GM18907 (cell line): Measurements from ENCODE around the gene SLC27A3.
A peak's percentile ranks its signal among the peaks of the same experiment; 100 is the strongest.
"Not testable (repeated sequence)": the region's sequence is repeated elsewhere in the genome, so short reads cannot be mapped to it uniquely, and the experiment has no call there.

Experiments
- ATAC-seq: cut with Tn5 transposase; IDR thresholded peaks from one replicate; pipeline ENCODE4 v1.9.1; 2021; ENCODE audit warnings: mild to moderate bottlenecking, moderate library complexity; ENCODE audit not compliant: unreplicated experiment

The SLC27A3 gene

DNA sequence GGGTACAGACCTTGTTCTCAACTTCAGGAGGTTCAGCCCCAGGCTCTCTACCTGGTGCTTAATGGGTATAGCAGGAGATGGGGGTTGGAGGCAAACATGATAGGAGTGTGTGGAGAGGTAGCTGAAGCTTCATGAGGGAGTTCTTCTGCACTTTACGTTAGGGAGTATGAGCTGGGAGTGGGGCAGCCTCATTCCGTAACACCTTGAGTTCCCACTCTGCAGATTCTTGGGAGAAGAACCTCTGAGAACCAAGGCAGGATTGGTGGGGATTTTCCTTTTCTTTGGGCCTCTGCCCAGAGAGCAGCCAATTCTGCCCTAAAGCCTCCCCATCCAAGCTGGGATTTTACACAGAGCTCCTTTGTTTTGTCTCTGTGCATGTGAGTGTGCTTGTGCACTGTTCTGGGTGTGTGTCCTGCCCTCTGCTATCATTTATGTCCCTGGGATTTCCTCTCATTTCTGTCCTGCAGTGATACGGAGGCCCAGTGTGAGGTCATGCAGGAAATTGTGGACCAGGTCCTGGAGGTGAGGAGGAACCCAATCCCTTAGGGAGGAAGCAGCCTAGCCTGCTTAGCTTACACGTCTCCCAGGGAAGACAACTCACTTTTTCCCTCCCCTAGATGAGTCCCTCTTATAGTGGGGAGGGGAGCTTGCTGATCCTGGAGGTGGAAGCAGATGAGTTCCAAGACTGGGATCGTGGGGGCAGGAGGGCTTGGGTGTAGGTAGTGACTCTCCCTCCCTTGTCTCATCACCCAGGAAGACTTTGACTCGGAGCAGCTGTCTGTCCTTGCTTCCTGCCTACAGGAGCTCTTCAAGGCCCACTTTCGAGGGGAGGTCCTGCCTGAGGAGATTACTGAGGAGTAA lies 11.6 kb upstream of the SLC27A3 start:
- ATAC-seq: no peak

DNA sequence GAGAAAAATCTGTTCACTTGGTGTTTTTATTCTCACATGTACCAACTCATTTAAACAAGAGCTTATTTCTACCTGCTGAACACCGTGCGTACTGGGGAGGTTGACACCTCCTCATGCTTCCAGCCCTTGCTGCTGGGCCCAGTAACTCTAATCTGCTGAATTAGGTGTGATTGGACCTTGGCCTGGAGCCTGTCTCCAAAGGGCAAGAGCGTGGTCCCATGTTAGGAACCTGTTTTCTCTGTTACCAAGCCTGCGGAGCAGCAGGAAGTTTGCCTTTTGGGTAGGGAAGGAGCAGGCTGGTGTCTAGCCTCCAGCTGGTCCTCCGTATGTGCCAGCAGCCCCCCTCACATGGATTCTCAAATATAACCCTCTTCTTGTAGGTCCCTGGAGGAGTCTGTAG lies 10.9 kb upstream of the SLC27A3 start:
- ATAC-seq: no peak

DNA sequence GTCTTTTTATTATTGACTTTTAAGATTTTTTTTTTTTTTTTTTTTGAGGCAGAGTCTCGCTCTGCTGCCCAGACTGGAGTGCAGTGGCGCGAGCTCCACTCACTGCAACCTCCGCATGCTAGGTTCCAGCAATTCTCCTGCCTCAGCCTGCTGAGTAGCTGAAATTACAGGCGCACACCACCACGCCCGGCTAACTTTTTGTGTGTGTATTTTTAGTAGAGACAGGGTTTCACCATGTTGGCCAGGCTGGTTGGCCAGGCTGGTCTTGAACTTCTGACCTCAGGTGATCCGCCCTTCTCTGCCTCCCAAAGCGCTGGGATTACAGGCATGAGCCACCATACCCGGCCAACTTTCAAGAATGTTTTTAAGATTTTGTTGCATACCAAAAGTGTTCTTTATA lies 8.5 kb upstream of the SLC27A3 start:
- not testable (repeated sequence) for ATAC-seq

DNA sequence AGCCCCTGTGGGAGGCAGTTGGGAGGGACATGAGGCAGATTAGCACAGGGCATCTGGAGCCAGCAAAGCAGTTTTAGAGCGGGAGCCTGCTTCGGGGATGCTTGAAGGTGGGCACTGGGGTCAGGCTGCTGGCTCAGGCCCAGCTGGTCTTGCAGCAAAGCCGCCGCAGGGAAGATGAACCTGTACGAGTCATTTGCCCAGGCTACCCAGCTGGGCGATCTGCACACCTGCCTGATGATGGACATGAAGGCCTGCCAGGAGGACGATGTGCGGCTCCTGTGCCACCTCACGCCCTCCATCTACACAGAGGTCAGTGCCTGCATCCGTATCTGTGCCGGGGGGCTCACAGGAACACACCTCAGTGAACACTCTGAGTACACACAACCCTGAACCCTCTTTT lies 7.7 kb upstream of the SLC27A3 start:
- no peak for ATAC-seq

DNA sequence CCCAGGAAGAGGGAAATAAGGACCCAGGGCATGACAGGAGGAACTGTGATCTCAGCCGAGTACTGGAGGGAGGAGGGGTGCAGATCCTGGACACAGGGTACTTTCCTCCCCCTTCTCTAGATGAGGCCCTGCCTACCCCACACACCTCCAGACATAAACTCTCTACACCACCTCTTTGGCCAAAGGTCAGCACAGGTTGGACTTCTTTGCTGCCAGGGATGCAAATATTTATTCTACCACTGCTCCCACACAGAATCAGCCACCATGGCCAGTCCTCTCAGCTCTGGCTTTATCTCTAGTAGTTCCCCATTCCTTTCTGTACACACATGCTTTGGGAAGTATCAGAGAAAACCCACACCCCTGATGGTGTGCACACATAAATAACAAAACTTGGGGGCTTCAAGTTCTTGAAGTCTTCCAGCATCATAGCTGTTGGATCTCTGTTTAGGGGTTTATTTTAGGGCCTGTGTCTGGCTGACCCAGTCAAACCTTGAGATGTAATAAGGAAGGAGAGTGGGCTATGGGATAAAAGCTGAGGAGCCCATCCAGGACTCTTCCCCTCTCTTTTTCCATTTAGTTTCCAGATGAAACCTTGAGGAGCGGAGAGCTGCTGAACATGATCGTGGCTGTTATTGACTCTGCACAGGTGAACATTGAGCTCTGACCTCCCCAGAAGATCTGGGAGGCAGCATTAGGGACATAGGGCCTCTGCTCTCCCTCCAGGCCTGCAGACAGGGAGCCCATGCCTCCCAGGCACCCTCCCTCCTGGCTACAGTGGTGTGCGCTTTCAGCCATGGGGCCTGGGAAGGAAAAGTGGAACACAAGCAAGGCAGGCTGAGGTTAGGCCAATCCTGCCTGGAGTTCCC lies 6.7 kb upstream of the SLC27A3 start:
- no peak for ATAC-seq

DNA sequence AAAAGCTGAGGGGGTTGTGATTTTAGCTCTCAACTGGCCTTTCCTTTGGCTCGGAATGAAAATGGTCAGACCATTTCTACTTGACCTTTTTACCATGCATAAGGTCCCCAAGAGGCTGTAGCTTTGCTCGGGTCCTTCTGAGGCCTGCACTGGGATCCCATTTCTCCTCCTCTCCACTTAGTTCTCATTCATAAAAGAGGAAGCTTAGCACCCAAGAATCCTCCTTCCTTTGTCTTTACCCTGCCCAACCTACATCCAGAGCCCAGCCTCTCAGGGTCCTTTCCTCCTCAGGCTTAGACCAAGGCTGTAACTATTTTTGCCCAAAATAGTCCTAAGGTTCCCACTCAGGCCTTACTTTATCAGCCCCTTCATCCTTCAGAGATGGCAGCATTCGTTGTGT lies 6.0 kb upstream of the SLC27A3 start:
- ATAC-seq: no peak

DNA sequence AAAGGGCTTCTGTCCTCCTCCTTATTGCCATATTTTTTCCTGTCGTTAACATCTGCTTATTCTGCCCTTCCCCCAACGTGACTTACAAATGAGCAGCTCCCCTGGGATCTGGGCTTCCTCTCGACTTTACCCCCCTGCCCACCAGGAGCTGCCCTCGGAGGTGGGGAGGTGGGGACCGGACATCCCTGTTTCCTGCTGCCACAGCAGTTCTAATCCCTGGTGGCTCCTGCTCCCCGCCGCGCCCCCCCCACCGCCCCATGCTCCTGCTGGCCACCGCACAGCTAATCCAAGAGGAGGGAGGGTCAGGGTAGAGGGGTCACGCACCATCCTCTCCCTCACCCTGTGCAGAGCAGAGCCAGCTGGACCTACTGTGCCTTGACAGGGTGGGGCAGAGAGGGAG lies 4.4 kb upstream of the SLC27A3 start:
- ATAC-seq: no peak

DNA sequence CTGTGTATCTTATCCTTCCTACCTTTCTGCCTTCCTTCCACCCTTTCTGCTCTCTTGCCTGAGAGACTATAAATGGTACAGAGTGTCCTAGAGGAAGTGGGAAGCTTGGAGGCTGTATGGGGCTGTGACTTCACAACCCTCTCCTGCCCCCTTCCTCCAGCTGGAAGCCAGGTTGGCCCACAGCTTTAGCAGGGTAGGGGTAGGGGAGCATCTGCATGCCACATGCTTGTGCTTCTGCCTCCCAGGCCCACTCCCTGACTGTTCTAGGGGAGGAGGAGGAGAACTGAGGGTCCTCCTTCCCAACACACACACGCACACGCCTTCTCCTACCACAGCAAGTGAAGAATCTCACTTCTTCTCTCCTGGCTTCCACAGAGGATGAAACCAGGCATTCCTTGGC lies 3.9 kb upstream of the SLC27A3 start:
- no peak for ATAC-seq

DNA sequence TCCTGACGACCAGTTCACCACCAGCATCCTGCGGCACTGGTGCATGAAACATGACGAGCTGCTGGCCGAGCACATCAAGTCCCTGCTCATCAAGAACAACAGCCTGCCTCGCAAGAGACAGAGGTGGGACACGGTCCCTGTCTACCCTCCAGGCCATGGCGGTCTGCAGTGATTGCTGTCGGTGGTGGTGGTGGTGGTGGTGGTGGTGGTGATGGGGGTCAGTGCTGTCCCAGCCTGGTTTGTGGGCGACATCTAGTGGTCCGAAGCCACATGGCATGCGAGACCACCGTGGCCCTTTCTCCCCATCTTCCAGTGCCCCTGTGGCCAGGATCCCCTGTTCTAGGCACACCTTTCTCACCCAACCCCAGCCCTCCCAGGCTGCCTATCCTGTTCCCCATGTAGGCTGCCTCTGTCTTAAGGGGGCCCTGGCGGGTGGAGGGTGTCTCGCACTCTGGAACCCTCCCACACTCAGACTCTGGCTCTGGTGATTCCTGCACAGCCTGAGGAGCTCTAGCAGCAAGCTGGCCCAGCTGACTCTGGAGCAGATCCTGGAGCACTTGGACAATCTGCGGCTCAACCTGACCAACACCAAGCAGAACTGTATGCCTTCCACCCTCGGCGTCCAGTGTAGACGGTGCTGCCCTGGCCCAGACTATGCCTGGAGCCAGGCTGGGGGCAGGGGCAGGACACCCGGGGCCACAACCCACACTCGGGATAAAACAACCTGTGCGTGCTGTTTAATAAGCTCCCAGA lies 3.2 kb upstream of the SLC27A3 start:
- no peak for ATAC-seq

DNA sequence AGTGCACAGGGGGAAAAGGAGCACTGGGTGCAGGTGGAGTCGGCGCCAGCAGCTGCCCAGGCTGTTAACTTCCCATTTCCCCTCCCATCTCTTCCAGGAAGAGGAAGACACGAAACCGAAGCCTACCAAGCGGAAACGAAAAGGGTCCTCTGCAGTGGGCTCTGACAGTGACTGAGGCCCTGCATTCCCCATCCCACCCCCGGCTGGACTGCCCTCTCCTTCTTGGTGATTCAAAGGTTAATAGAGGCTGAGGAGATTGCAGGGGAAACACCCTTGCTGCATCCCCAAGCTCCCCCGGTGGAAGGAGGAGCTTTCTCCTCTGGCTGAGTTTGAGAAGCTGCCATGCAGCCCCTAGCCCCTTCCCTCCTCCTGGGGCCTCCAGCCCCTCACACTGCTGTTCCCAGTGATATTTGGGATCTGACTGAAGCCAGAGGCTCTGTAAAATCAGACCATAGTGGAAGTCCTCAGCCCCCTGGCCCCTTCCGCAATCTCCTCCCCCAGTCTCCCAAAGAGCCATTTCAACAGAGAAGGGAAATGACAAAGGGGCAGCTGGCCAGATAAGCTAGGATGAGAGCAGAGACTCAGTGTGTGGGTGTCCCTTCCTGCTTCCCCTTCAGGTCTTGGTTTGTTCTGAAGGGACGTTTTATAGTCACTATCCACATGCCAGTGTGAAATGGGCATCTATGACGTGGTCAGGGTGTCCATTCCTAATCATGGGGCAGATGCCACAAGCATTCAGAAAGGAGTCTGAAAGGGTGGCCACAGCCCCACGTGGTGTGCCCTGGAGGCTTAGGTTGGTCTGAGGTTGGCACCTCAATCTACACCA lies 1.9 kb upstream of the SLC27A3 start:
- no peak for ATAC-seq

DNA sequence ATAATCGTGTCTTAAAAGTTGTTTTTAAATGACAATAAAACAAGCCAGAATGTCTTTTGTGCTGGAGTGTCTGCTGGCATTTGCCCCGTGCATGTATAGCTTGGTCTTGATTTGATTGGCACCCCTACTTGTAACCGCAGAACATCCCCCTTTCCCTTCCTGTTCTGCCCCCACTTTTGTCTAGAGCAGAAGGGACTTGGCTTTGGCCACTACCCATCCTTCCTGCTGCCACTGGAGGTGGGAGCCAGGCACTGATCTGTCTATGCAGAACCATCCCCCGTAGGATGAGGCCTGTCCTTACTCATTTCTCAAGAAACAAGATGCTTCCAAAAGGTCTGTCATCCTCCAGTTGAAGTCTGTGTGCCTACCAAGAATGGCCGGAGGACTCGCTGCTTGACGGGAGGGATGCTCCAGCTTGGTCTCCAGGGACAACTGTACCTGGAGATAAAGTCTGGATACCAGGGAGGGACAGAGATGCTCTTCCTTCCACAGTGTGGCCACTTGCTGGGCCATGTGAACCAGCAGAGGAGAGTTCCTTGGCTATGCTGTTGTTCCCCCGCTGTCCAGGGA lies 1.1 kb upstream of the SLC27A3 start:
- no peak for ATAC-seq

DNA sequence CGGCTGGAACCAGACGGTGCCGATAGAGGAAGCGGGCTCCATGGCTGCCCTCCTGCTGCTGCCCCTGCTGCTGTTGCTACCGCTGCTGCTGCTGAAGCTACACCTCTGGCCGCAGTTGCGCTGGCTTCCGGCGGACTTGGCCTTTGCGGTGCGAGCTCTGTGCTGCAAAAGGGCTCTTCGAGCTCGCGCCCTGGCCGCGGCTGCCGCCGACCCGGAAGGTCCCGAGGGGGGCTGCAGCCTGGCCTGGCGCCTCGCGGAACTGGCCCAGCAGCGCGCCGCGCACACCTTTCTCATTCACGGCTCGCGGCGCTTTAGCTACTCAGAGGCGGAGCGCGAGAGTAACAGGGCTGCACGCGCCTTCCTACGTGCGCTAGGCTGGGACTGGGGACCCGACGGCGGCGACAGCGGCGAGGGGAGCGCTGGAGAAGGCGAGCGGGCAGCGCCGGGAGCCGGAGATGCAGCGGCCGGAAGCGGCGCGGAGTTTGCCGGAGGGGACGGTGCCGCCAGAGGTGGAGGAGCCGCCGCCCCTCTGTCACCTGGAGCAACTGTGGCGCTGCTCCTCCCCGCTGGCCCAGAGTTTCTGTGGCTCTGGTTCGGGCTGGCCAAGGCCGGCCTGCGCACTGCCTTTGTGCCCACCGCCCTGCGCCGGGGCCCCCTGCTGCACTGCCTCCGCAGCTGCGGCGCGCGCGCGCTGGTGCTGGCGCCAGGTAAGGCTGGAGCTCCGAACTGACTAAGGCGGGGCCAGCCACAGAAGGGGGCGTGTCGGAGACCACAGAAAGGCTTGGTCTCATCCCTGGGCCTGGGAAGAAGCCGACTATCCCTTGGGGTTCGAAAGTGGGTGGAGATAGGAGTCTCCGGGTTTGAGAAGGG lies 486 bp downstream of the SLC27A3 start:
- peak; percentile 53 for ATAC-seq

DNA sequence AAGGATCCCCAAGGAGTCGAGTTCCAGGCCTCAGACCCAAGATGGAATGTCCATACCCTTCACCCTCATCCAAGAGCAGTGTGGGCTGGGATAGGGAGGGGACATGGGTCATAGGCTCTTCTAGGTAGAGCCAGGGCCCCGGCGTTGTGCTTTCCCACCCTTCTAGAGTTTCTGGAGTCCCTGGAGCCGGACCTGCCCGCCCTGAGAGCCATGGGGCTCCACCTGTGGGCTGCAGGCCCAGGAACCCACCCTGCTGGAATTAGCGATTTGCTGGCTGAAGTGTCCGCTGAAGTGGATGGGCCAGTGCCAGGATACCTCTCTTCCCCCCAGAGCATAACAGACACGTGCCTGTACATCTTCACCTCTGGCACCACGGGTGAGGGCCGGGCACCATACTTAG lies 1.1 kb downstream of the SLC27A3 start:
- no peak for ATAC-seq

DNA sequence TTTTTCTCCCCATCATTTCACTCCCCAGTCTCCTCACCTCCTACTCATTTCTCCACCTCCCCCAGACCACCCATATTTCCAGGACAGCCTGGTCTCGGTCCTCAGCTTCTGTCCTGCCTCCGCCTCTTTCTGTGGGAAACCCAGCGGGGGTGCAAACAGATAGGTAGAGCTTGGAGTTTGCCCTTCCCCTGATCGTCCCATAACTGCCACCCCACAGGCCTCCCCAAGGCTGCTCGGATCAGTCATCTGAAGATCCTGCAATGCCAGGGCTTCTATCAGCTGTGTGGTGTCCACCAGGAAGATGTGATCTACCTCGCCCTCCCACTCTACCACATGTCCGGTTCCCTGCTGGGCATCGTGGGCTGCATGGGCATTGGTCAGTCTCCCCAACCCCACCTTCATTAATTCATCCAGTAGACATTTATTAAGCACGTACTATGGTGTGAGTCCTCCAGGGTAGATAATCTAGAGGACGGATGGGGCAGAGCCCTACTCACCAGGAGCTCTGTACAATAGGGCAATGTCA lies 1.7 kb downstream of the SLC27A3 start:
- ATAC-seq: no peak

DNA sequence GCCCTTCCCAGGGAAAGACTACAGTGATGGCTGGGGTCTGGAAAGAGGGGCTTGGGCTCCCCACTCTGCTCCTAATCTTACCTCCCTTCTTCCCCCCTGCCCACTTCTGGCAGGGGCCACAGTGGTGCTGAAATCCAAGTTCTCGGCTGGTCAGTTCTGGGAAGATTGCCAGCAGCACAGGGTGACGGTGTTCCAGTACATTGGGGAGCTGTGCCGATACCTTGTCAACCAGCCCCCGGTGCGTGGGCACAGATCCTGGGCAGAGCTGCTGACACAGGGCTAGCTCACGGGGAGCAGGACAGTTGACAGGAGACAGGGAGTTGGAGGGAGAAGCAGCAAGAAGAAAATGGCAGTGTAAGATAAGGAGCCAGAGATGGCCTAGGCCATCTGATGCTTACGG lies 2.4 kb downstream of the SLC27A3 start:
- ATAC-seq: no peak

DNA sequence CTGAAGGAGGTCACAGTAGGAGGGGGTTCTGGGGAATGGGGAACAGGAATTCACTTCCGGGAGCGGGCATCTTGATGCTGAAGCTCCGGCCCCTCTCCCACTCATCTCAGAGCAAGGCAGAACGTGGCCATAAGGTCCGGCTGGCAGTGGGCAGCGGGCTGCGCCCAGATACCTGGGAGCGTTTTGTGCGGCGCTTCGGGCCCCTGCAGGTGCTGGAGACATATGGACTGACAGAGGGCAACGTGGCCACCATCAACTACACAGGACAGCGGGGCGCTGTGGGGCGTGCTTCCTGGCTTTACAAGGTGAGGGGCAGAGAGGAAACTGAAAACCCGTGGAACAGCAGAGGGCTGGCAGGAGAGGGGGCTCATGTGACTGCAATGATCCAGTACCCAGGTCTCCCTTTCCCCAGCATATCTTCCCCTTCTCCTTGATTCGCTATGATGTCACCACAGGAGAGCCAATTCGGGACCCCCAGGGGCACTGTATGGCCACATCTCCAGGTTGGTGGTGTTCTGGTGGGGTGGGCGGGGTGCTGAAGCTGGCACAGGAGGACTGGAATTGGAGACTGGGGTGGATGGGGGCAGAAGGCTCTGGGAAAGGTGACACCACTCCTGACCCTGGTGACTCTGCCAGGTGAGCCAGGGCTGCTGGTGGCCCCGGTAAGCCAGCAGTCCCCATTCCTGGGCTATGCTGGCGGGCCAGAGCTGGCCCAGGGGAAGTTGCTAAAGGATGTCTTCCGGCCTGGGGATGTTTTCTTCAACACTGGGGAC lies 3.0 kb downstream of the SLC27A3 start:
- ATAC-seq: no peak

DNA sequence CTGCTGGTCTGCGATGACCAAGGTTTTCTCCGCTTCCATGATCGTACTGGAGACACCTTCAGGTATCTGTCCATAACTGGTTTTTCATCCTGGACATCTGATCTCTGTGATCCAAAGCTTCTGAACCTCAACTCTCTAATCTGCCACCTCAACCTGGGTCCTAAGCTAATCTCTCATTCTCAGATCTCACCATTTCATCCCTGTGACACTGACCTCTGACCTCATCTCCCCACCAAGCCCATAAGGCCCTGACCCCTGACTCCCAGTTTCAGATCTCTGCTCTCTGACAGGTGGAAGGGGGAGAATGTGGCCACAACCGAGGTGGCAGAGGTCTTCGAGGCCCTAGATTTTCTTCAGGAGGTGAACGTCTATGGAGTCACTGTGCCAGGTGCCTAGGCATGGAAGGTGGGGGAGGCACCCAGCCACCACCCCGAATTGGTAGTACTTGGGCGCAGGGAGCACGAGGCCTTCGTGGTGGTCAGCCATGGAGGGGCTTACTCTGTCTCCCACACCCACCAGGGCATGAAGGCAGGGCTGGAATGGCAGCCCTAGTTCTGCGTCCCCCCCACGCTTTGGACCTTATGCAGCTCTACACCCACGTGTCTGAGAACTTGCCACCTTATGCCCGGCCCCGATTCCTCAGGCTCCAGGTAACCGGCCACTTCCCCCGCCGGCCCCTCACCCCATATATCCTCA lies 3.8 kb downstream of the SLC27A3 start:
- no peak for ATAC-seq
